ENCODE data around the gene NPY2R. TPM values are rescaled to one million over a fixed set of nuclear protein-coding genes. Genes with fewer than 3 reads are reported as not detected.

Gene NPY2R, protein sequence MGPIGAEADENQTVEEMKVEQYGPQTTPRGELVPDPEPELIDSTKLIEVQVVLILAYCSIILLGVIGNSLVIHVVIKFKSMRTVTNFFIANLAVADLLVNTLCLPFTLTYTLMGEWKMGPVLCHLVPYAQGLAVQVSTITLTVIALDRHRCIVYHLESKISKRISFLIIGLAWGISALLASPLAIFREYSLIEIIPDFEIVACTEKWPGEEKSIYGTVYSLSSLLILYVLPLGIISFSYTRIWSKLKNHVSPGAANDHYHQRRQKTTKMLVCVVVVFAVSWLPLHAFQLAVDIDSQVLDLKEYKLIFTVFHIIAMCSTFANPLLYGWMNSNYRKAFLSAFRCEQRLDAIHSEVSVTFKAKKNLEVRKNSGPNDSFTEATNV
- total RNA-seq (2014; rRNA removed; shearing (Covaris generic); ENCODE audit: low replicate concordance): not detected in 2 replicates

DNA sequence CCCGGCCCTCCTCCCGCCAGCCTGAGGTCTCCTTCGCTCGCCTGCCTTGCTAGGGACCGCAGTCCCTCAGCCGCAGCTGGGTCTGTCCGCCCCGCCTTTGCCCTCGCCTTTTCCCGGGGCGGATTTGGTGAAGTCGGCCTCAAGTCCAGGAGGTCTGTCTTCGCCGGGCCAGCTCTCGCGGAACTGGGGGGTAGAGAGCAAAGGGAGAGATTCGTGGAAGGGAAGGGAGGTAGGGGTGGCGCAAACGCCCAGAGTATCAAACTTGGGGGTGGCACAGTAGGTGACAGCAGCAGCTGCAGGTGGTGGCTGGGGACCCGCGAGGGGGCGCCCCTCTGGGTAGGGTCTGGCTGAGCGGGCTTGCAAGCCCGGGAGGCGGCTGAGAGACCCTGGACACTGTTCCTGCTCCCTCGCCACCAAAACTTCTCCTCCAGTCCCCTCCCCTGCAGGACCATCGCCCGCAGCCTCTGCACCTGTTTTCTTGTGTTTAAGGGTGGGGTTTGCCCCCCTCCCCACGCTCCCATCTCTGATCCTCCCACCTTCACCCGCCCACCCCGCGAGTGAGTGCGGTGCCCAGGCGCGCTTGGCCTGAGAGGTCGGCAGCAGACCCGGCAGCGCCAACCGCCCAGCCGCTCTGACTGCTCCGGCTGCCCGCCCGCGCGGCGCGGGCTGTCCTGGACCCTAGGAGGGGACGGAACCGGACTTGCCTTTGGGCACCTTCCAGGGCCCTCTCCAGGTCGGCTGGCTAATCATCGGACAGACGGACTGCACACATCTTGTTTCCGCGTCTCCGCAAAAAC, at the start of gene NPY2R:
Gene NPY2R, plus strand, starts transcription at position 379 of the 797 bp plus-strand sequence. CDS start 5,304 bp downstream, outside the sequence.
- H3K36me3 ChIP-seq: no peaks in the 10 kb centered on the region
- H3K27me3 ChIP-seq: peaks cover 19% of the 10 kb centered on the region
- H3K9me3 ChIP-seq: no peaks in the 10 kb centered on the region
- DNase-seq: no peak
- H3K4me3 ChIP-seq: no peak within 1 kb of the TSS

DNA sequence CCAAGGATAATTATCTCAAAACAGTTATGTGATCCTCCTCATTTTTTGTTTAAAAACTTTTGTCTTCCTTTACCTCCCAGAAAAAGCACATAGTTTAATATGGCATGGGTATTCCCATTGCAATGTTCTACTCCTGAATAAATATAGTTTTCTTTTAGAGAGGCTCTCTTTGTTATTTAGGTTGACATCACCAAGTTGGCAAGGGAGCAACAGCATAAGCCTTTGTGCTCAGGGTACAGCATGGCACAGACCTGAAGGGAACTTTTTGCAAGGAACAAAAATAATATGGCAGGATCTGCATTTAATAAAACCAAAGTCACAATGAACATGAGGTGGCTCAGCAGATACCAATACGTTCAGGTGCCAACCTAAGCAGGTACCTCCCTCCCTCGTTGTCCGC, 47.1 kb upstream of the NPY2R start:
- DNase-seq: no peak
- no peaks in the 10 kb centered on the region for H3K9me3 ChIP-seq
- H3K27me3 ChIP-seq: no peaks in the 10 kb centered on the region
- H3K36me3 ChIP-seq: no peaks in the 10 kb centered on the region
- no peak overlapping the region for H3K4me3 ChIP-seq

DNA sequence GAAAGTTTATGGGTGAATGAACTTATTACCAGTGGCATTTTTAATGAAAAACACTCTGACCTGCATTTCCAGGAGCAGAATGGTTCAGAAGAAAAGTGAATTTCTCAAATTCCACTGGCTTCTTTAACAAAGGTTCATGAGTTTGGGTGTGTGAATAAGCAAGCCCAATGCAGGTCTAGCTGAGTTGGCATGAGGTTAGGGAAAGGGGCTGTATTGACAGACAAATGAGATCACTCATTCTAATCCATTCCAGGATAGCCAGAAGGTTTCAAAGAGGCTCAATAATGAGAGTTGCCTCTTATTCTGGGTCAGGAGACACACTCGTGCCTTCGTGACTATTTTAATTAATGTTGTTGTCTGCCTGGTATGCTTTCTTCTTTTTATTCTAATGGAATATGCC, 43.7 kb upstream of the NPY2R start:
- DNase-seq: no peak
- H3K36me3 ChIP-seq: no peaks in the 10 kb centered on the region
- no peak overlapping the region for H3K4me3 ChIP-seq
- H3K27me3 ChIP-seq: no peaks in the 10 kb centered on the region
- no peaks in the 10 kb centered on the region for H3K9me3 ChIP-seq

DNA sequence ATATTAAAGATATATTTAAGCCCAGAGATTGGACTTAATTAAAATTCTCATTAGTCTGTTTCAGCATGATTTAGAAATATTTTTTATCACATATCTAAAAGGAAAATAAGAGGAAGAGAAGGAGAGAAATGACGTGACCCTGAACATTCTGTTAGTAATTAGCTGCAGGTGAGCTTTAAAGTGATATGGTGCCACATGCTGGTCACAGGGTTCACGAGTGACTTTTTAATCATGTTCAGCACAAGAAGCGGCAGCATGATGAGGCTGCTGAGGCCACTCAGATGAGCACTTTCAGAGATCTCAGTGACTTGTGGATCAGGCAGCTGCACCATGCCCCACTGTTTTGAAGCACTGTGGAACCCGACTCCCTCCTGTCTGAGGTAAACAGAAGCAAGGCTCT, 37.9 kb upstream of the NPY2R start:
- Histone ChIP-seq H3K4me3 (no peak overlapping the region), H3K9me3 (no peaks in the 10 kb centered on the region), H3K27me3 (no peaks in the 10 kb centered on the region), H3K36me3 (no peaks in the 10 kb centered on the region)
- no peak for DNase-seq

DNA sequence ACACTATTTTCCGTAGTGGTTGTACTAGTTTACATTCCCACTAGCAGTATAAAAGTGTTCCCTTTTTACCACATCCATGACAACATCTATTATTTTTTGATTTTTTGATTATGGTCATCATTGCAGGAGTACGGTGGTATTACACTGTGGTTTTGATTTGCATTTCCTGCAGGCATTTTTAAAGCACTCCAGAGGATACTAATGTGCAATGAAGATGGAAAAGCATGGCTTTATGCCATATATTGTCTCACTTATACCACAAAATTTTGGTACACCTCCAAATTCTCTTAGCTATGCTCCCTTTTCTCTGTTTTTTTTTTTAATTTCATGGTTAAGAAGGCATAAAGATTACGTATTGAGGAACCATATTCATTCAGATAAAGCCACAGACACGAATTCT, 35.1 kb upstream of the NPY2R start:
- Histone ChIP-seq H3K36me3 (no peaks in the 10 kb centered on the region), H3K4me3 (no peak overlapping the region), H3K9me3 (no peaks in the 10 kb centered on the region), H3K27me3 (no peaks in the 10 kb centered on the region)
- no peak for DNase-seq

DNA sequence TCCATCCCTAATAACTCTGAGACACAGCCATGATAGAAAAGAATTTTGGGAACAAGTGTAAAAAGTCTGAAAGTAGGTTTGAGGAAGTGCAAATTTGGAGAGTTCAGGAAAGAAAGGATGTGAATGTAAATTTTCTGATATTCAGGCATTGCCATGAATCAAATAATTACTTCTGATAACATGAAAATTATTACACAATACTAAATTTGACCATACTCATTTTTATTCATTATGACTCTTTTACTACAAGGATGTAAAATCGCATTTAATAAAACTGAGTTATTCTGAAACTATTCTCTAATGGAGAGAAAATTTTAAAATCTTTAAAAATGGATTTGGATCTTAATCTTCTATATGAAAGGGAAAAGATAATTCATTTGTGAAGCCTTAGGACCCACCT, 33.8 kb upstream of the NPY2R start:
- H3K4me3 ChIP-seq: no peak overlapping the region
- H3K27me3 ChIP-seq: no peaks in the 10 kb centered on the region

DNA sequence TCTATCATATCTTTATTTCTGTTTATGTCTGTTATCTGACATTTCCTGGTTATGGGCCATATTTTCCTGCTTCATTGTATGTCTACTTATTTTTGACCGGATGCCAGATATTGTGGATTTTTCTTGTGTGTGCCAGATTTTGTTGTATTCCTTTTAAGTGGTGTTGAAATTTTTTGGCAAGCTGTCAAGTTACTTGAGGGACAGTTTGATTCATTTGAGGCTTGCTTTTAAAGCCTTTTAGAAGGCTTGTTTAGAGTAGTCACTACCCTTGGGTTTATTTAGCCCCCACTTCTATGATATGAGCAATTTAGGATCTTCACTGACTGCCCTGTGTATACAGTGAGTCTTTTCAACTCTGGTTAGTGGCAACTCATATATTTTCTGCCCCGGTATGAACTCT, 29.2 kb upstream of the NPY2R start:
- no peak overlapping the region for H3K4me3 ChIP-seq
- DNase-seq: no peak
- no peaks in the 10 kb centered on the region for H3K36me3 ChIP-seq
- H3K27me3 ChIP-seq: no peaks in the 10 kb centered on the region
- no peaks in the 10 kb centered on the region for H3K9me3 ChIP-seq

More for the DNA sequence above, 33.8 kb upstream of the NPY2R start:
- no peaks in the 10 kb centered on the region for H3K9me3 ChIP-seq
- H3K36me3 ChIP-seq: no peaks in the 10 kb centered on the region
- DNase-seq: no peak

DNA sequence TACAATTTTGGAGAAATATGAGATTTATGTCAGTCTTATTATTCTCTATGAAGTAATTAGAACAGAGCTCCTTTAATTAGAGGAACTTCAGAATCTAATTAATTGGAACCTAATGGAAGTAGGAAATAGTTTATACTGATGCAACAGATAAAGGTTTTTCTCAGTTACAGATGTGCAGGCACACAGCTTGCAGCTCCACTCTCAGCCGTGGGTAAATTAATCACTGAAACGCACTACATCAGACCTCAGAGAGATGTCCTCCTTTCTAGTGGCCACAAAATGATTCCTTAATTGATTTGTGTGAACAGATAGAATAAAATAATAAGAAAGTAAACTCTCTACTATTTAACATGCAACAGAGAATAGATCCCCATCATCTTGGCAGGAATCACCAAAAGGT, 21.5 kb upstream of the NPY2R start:
- no peak for DNase-seq
- no peak overlapping the region for H3K4me3 ChIP-seq
- no peaks in the 10 kb centered on the region for H3K36me3 ChIP-seq
- H3K9me3 ChIP-seq: no peaks in the 10 kb centered on the region
- H3K27me3 ChIP-seq: no peaks in the 10 kb centered on the region

DNA sequence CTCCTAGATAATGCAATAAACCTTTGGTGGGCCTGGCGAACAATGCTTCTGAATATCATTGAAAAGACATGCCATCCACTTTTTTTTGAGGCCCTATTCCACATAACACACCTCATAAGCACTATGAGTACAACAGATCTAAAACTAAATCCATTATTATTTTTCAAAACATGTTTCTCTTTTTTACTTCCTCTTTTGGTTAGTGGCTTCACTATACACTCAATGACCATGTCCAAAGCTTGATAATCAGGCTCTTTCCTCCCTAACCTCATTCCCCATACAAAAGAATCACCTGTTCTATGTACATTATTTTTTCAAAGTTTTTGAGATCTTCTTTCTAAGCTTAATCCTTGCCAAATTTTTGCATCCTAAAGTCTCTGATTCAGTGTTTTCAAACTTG, 20.4 kb upstream of the NPY2R start:
- Histone ChIP-seq H3K36me3 (no peaks in the 10 kb centered on the region), H3K9me3 (no peaks in the 10 kb centered on the region), H3K27me3 (no peaks in the 10 kb centered on the region), H3K4me3 (no peak overlapping the region)
- no peak for DNase-seq

DNA sequence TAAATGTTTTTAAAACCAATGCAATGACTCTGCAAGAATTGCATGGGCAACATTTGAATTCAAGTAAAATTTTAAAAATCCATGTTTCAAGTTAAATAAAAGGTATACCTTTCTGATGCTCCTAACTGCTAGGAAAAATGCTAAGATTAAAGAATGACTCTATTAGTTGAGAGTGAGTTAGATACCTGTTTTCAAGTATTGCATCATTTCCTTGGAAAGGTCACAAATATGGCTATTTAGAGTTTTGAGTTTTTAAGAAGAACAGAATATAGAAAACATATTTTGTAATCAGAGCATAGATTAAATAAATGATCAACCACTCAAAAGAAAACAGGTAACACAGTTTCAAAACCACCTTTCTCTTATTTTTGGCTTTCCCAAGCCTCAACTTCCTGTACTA, 18.3 kb upstream of the NPY2R start:
- H3K4me3 ChIP-seq: no peak overlapping the region
- no peaks in the 10 kb centered on the region for H3K36me3 ChIP-seq
- DNase-seq: no peak
- no peaks in the 10 kb centered on the region for H3K9me3 ChIP-seq
- no peaks in the 10 kb centered on the region for H3K27me3 ChIP-seq

DNA sequence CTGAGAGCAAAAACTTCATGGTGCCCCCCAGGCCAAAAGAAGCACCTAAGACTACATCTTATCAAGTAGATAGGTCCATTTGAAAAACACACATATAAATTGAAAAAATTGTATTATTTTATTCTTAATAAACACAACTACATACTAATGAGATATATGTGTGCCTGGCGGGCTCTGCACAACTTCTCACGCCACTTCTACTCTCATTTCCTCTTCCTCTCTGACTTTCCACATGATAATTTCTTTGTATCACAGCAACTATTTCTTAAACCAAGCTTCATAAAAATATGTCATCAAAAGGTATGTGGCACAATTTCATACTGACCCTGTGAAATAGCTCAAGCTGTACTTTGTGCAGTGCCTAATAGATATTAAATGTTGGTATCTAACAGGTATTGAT, 10.7 kb upstream of the NPY2R start:
- no peaks in the 10 kb centered on the region for H3K27me3 ChIP-seq
- no peaks in the 10 kb centered on the region for H3K36me3 ChIP-seq
- no peak overlapping the region for H3K4me3 ChIP-seq
- no peak for DNase-seq
- no peaks in the 10 kb centered on the region for H3K9me3 ChIP-seq

DNA sequence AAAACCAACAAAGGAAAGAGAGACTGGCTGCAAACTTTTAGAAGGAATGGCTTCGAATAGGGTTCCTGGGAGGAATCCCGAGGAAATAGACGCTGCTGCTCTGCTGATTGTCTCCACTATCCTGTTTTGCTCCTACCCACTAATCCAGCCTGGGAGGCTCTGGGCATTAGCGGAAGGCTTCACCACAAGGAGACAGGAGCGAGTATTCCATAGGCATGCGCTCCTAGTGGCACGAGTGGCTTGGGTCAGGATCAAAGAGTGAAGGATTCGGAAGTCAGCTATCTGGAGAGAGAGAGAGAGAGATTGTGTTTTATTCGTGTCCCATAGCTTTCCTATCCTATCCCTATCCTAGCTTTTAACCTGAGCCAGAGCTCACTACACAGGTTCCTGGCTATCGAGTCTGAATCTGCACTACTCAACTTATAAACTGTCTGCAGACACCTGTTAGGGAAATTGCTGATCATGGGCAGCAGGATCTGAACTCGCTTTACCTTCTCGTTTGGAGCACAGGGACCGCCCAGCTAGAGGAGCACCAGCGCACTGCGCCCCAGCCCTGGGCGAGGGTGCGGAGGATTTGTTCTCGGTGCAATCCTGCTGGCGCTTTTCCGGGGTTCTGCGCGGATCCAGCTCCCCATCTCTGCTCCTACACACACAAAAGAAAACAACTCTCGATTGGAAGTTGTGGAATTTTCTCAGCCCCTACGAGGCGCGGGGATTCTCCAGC, 740 bp upstream of the NPY2R start:
- peaks cover 19% of the 10 kb centered on the region for H3K27me3 ChIP-seq
- H3K4me3 ChIP-seq: no peak overlapping the region
- DNase-seq: peak; percentile 15
- no peaks in the 10 kb centered on the region for H3K36me3 ChIP-seq
- H3K9me3 ChIP-seq: no peaks in the 10 kb centered on the region

DNA sequence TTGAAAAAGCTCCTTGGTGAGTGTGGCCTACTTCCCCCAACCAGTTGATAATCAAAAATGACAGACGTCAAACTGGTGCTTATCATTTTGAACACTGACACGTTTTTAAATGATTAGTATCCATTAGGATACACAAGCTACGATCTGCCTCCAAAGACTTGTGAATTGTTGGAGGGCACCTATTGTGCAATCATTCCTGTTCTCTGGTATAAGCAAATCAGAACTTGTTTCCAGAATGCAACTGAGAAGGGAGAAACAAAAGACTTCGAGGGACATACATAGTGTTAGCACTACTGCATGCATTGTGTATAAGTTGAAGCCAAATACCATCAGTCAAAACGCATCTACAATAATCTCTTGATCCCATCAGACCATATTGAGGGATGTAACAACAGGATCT, 11.6 kb downstream of the NPY2R start:
- no peak for DNase-seq
- H3K27me3 ChIP-seq: no peaks in the 10 kb centered on the region
- H3K4me3 ChIP-seq: no peak overlapping the region
- H3K36me3 ChIP-seq: no peaks in the 10 kb centered on the region
- no peaks in the 10 kb centered on the region for H3K9me3 ChIP-seq

DNA sequence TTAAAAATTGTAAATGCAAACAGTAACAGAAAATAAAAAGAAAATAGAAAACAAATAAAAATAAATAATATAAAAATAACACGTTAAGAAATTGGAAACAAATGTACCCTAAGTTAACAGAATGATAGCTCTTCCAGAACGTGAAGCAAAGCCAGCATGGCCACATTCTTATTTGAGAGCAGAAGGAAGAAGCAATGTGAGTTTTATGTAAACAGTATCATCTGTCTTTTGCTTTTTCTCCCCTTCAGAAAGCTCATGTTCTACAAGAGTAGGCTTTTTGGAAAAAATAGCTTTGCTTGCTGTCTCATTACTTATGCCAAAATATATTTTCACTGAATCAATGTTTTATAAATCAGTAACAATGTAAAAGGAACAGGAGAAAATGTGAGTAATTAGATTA, 18.7 kb downstream of the NPY2R start:
- H3K9me3 ChIP-seq: no peaks in the 10 kb centered on the region
- H3K4me3 ChIP-seq: no peak overlapping the region
- no peak for DNase-seq
- no peaks in the 10 kb centered on the region for H3K27me3 ChIP-seq
- no peaks in the 10 kb centered on the region for H3K36me3 ChIP-seq

DNA sequence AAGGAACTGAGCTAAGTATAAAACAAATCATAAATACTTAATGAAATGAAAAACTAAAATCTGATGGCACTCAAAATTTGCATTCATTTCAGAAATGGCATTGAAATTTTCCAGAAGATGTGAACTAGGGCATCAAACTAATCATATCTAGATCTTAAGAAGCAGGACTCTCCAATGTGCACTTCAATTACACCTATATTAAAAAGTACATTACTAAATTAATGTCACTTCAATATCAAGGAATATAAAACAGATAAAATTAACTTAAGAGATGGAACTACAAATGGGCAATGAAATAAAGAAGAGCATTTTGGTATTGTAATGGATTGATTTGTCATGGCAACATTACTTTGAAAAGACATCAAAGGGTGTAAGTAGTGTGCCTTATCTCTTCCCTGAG, 20.3 kb downstream of the NPY2R start:
- DNase-seq: no peak
- no peak overlapping the region for H3K4me3 ChIP-seq
- no peaks in the 10 kb centered on the region for H3K9me3 ChIP-seq
- no peaks in the 10 kb centered on the region for H3K36me3 ChIP-seq
- no peaks in the 10 kb centered on the region for H3K27me3 ChIP-seq

DNA sequence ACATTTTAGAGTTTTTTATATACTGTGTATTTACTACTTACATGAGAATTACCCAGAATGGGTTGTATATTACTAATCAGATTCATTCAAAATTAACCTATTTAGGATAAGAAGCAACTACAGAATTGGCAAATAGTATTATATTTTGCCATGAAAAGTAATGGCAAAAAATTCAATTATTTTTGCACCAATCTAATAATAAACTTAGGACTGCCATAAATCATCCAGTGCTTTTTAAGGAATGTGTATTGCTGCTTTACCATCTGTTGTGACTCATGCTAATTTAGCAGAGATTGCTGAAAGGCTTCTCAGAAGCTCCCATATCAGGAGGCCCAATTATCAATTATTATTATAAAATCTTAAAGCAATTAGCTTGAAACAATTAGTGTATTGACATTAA, 24.0 kb downstream of the NPY2R start:
- Histone ChIP-seq H3K27me3 (no peaks in the 10 kb centered on the region), H3K4me3 (no peak overlapping the region), H3K36me3 (no peaks in the 10 kb centered on the region), H3K9me3 (no peaks in the 10 kb centered on the region)
- no peak for DNase-seq

DNA sequence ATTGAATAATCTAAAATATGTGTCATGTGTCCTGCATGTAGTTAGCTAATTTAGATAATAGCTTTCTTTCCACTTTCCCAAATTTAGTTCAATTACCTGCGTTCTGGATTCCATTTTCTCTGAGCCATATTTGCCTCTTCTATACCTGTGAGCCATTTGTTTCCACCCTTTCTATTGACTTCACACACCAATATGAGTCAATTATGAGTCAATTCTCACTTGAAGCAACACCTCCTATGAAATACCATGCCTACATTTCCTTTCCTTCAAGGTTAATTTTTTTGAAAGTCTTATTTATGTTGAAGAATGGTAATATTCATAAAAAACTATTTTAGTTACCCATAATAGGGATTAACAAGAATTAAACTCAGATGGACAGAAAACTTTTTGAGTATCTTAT, 25.8 kb downstream of the NPY2R start:
- H3K9me3 ChIP-seq: no peaks in the 10 kb centered on the region
- no peaks in the 10 kb centered on the region for H3K27me3 ChIP-seq
- no peak overlapping the region for H3K4me3 ChIP-seq
- DNase-seq: no peak
- H3K36me3 ChIP-seq: no peaks in the 10 kb centered on the region
